Esophagus muscularis mucosa (tissue), 4 donors: ENCODE data around the gene INPP5A. TPM values are rescaled to one million over a fixed set of nuclear protein-coding genes. Genes with fewer than 3 reads are reported as not detected.

Experiments
- DNase-seq: peaks from one replicate; pipeline ENCODE4 v3.0.0-alpha.2; 2017; ENCODE audit errors: extremely low spot score
- H3K27ac ChIP-seq, 4 donors: fragments of 200-600 bp; sonication (generic); replicated peaks in 1 of 4; 1 replicate in 3 of 4; 2 replicates in 1 of 4; pipeline ENCODE4 v1.5.1; 2016 to 2019; ENCODE audit warnings: mild to moderate bottlenecking in 1 of 4
- H3K27me3 ChIP-seq, 4 donors: fragments of 200-600 bp; sonication (generic); one replicate each; pipeline versions ENCODE4 v1.5.1 to v1.6.0; 2016 to 2019
- H3K36me3 ChIP-seq, 4 donors: fragments of 200-600 bp; sonication (generic); one replicate each; pipeline ENCODE4 v1.5.1; 2016 to 2019
- H3K4me1 ChIP-seq, 4 donors: fragments of 200-600 bp; sonication (generic); one replicate each; pipeline ENCODE4 v1.5.1; 2016 to 2019
- H3K4me3 ChIP-seq, 4 donors: fragments of 200-600 bp; sonication (generic); 1 replicate in 2 of 4; 2 replicates in 2 of 4; pipeline ENCODE4 v1.5.1; 2016 to 2019; ENCODE audit warnings: mild to moderate bottlenecking in 4 of 4, moderate library complexity in 1 of 4
- H3K9me3 ChIP-seq, 4 donors: fragments of 200-600 bp; sonication (generic); 1 replicate in 3 of 4; 2 replicates in 1 of 4; pipeline ENCODE4 v1.5.1; 2016 to 2019
- CTCF ChIP-seq, 3 experiments: fragments of 200-600 bp in 2 of 3; fragments of 450-650 bp in 1 of 3; sonication (generic) in 2 of 3; IDR thresholded peaks; one replicate each; pipeline ENCODE4 v1.5.1; 2017 to 2019; ENCODE audit warnings: antibody characterized with exemption in 3 of 3, mild to moderate bottlenecking in 2 of 3, moderate library complexity in 1 of 3
- EP300 ChIP-seq: sonication (generic); formaldehyde crosslinking; IDR thresholded peaks from one replicate; pipeline ENCODE4 v1.6.1; 2017; ENCODE audit warnings: antibody characterized with exemption
- POLR2A ChIP-seq: fragments of 450-650 bp; IDR thresholded peaks from one replicate; pipeline ENCODE4 v1.6.1; 2017; ENCODE audit warnings: antibody characterized with exemption, moderate library complexity, mild to moderate bottlenecking, low read depth
- POLR2AphosphoS5 ChIP-seq, 2 donors: sonication (generic); formaldehyde crosslinking; IDR thresholded peaks; one replicate each; pipeline ENCODE4 v1.6.1; 2017; ENCODE audit warnings: antibody characterized with exemption in 2 of 2
- WGBS: methylation state at CpG from one replicate; pipeline ENCODE4 v1.1.5; 2018; 5-methylcytosine and 5-hydroxymethylcytosine counted together
- intact Hi-C: fragments of 100-400 bp; cut with DNase I; formaldehyde crosslinking; loops from one replicate; pipeline ENCODE4 v1.15.1; 2023
- total RNA-seq, 4 donors: library from RNA; depleted of rRNA; stranded (reverse); fragments of >200 nt; gene quantifications; one replicate each; pipeline versions ENCODE4 v1.1.0 to v1.2.1, GENCODE V29; 2016

The INPP5A gene
- total RNA-seq, 4 donors from 2014 or later = 234 to 301 (median 245) TPM

GRCh38 chr10:132538790-132539421 lies 1.3 kb downstream of the INPP5A start:
- 10% methylated on average over 2 of the region's 2 CpGs for WGBS
- TF ChIP-seq POLR2A (no peak), POLR2AphosphoS5 (IDR thresholded peaks at IDR 0.05) (no peak), CTCF (IDR thresholded peaks at IDR 0.05) (no peak), EP300 (no peak)
- Histone ChIP-seq H3K27ac (peak overlapping the region; percentile 88 to 97 (median 94)), H3K36me3 (peaks cover 0 to 10% (median 0%) of the 10 kb centered on the region in 4 donors), H3K9me3 (no peaks in the 10 kb centered on the region), H3K4me3 (peak overlapping the region; percentile 73 to 91 (median 83)), H3K4me1 (peaks cover 58 to 82% (median 78%) of the 10 kb centered on the region in 4 donors), H3K27me3 (no peaks in the 10 kb centered on the region)
- no peak for DNase-seq
- intact Hi-C loops = loop anchor here (5.0 kb wide), 3 partner anchors 77 to 142 kb away; partner anchors contain the start of gene PWWP2B

- intact Hi-C loops = loop anchor here (5.0 kb wide), 3 partner anchors 77 to 142 kb away; partner anchors contain the start of gene PWWP2B
- 55% methylated on average over 8 of the region's 11 CpGs for WGBS
- peak overlapping the region; percentile 73 to 91 (median 83) for H3K4me3 ChIP-seq
- TF ChIP-seq POLR2AphosphoS5 (IDR thresholded peaks at IDR 0.05) = peak; percentile 55 to 72
- no peak for TF ChIP-seq CTCF (IDR thresholded peaks at IDR 0.05)
- H3K4me1 ChIP-seq = peaks cover 63 to 86% (median 80%) of the 10 kb centered on the region in 4 donors
- H3K9me3 ChIP-seq = no peaks in the 10 kb centered on the region
- DNase-seq = no peak
- H3K27ac ChIP-seq = peak overlapping the region; percentile 88 to 97 (median 94)
- peaks cover 0 to 10% (median 0%) of the 10 kb centered on the region in 4 donors for H3K36me3 ChIP-seq
- H3K27me3 ChIP-seq = no peaks in the 10 kb centered on the region
Observed at GRCh38 chr10:132539431-132539839, 1.8 kb downstream of the INPP5A start.

GRCh38 chr10:132539894-132540293 lies 2.3 kb downstream of the INPP5A start:
- no peaks in the 10 kb centered on the region for H3K9me3 ChIP-seq
- peak overlapping the region; percentile 88 to 97 (median 94) for H3K27ac ChIP-seq
- H3K4me3 ChIP-seq = peak overlapping the region; percentile 73 to 91 (median 83)
- DNase-seq = no peak
- WGBS = 9% methylated on average over 5 of the region's 5 CpGs
- peaks cover 67 to 86% (median 81%) of the 10 kb centered on the region in 4 donors for H3K4me1 ChIP-seq
- H3K36me3 ChIP-seq = peaks cover 0 to 10% (median 0%) of the 10 kb centered on the region in 4 donors
- TF ChIP-seq CTCF (IDR thresholded peaks at IDR 0.05) = no peak
- TF ChIP-seq EP300 = no peak
- no peak for TF ChIP-seq POLR2A
- TF ChIP-seq POLR2AphosphoS5 (IDR thresholded peaks at IDR 0.05) = no peak
- no peaks in the 10 kb centered on the region for H3K27me3 ChIP-seq
- intact Hi-C loops = loop anchor here (5.0 kb wide), 4 partner anchors 37 to 143 kb away; partner anchors contain the start of gene PWWP2B

GRCh38 chr10:132540456-132540855 lies 2.9 kb downstream of the INPP5A start:
- intact Hi-C loops = loop anchor here (5.0 kb wide), 1 partner anchor 37 kb away; no protein-coding TSS in a partner anchor
- Histone ChIP-seq H3K27me3 (no peaks in the 10 kb centered on the region), H3K27ac (peak overlapping the region; percentile 88 to 97 (median 94)), H3K4me3 (peak overlapping the region; percentile 73 to 91 (median 83)), H3K4me1 (peaks cover 72 to 86% (median 82%) of the 10 kb centered on the region in 4 donors), H3K36me3 (peaks cover 0 to 10% (median 0%) of the 10 kb centered on the region in 4 donors), H3K9me3 (no peaks in the 10 kb centered on the region)
- 9% methylated on average over 6 of the region's 12 CpGs for WGBS
- TF ChIP-seq POLR2A (no peak), CTCF (IDR thresholded peaks at IDR 0.05) (peak in 1 of 3 experiments; percentile 34), POLR2AphosphoS5 (IDR thresholded peaks at IDR 0.05) (peak in 1 of 2 donors; percentile 52), EP300 (no peak)
- no peak for DNase-seq
